ENCODE measurements around the gene PRKCH.

GRCh38 chr14:61331992-61332657, 10.7 kb downstream of the PRKCH start:
- no peak for TF ChIP-seq CTCF (IDR thresholded peaks at IDR 0.05)
- no peak for TF ChIP-seq POLR2A (IDR thresholded peaks at IDR 0.05)

All from esophagus squamous epithelium (tissue), 4 donors.